K562 (cell line): ENCODE data around the gene UGT1A6.
"Not testable (repeated sequence)": the region's sequence is repeated elsewhere in the genome, so short reads cannot be mapped to it uniquely, and the experiment has no call there.

ENCODE experiments used
- CHD4 ChIP-seq: fragments of 200-600 bp; sonication (generic); IDR thresholded peaks from 3 replicates; pipeline ENCODE4 v1.6.1; 2012; ENCODE audit warnings: low read depth, mild to moderate bottlenecking, mixed read lengths, low read length, inconsistent platforms; ENCODE audit not compliant: insufficient read depth, insufficient replicate concordance, poor library complexity, severe bottlenecking
- CREB1 ChIP-seq, 2 experiments: sonication (generic) in 1 of 2; formaldehyde crosslinking in 1 of 2; IDR thresholded peaks; 2 replicates each; pipeline versions ENCODE4 v1.6.1 to v1.8.0; 2012 to 2022; ENCODE audit warnings: inconsistent platforms in 1 of 2, mild to moderate bottlenecking in 1 of 2, missing genetic modification reagents in 1 of 2, moderate library complexity in 1 of 2
- DACH1 ChIP-seq: fragments of 450-650 bp; IDR thresholded peaks from 2 replicates; pipeline ENCODE4 v1.6.1; 2018; ENCODE audit not compliant: partially characterized antibody
- DDX20 ChIP-seq: fragments of 450-650 bp; IDR thresholded peaks from 2 replicates; pipeline ENCODE4 v1.6.1; 2016; ENCODE audit warnings: missing genetic modification characterization, low read depth, mild to moderate bottlenecking, missing compliant biosample characterization, moderate library complexity
- EZH2 ChIP-seq: IDR thresholded peaks from 2 replicates; pipeline ENCODE4 v1.6.1; 2012; ENCODE audit warnings: low read depth, mild to moderate bottlenecking, inconsistent platforms, low read length, borderline replicate concordance
- HCFC1 ChIP-seq: IDR thresholded peaks from 2 replicates; pipeline ENCODE4 v1.6.1; 2012; ENCODE audit warnings: low read depth, low read length, improper control_type of control experiment
- MNT ChIP-seq, 2 experiments: fragments of 450-650 bp; conservative IDR thresholded peaks; 2 replicates each; pipeline ENCODE4 v1.6.1; 2017; ENCODE audit warnings: mild to moderate bottlenecking in 2 of 2, moderate library complexity in 2 of 2
- RCOR1 ChIP-seq, 2 experiments: IDR thresholded peaks; 2 replicates each; pipeline ENCODE4 v1.6.1; 2012; ENCODE audit warnings: low read depth in 2 of 2, low read length in 2 of 2, borderline replicate concordance in 1 of 2, improper control_type of control experiment in 1 of 2
- ZFX ChIP-seq: sonication (generic); formaldehyde crosslinking; IDR thresholded peaks from 2 replicates; pipeline ENCODE4 v1.8.0; 2022; ENCODE audit warnings: mild to moderate bottlenecking, missing genetic modification reagents, moderate library complexity

GRCh38 chr2:233750689-233751088 lies 58.0 kb downstream of the UGT1A6 start:
- TF ChIP-seq DDX20 (tag); ZFX (CRISPR knock-in tag); EZH2; MNT (conservative IDR thresholded peaks at IDR 0.05); CREB1 (IDR thresholded peaks at IDR 0.05); CREB1 (CRISPR knock-in tag; IDR thresholded peaks at IDR 0.05); HCFC1; DACH1; RCOR1 (IDR thresholded peaks at IDR 0.05; ENCODE audit: borderline replicate concordance in 1 of 2, low read depth in 2 of 2, low read length in 2 of 2); CHD4: not testable (repeated sequence)
